ENCODE results near the gene PAK4.

Gene PAK4

DNA sequence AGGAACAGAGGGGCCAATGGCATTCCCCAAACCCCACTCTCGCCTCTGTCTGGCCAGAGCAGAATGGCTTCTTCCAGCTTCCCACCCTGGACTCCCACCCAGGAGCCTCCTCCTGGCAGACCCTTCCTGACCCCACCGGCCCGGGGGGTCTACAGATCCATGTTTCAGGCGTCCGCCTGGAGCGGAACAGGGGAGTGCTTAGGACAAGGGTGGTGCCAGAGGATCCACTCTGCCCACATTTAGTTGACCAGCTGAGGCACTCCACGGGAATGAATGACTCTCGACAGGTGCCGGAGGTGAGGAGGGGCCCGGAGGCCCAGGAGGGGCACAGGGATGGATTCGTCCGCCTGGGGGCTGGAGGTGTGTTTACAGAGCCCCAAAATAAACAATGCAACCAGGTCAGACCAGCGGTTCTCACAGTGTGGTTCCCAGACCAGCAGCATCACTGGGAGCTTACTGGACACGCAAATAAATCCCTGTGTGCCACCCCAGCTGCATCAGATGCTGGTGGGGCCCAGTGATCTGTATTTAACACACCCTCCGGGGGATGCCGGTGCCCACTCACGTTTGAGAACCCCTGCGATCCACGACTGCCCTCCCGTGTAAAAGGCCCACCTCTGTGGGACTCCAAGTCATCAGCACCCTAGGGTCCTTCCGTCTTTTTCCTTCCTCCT lies 56.1 kb downstream of the PAK4 start:
- TF ChIP-seq ZBTB7A (IDR thresholded peaks at IDR 0.05; ENCODE audit: low read depth) (no peak), TEAD4 (IDR thresholded peaks at IDR 0.05) (no peak), TCF12 (IDR thresholded peaks at IDR 0.05; ENCODE audit: low read depth) (no peak), EP300 (IDR thresholded peaks at IDR 0.05; ENCODE audit: borderline replicate concordance) (no peak), FOXM1 (IDR thresholded peaks at IDR 0.05; ENCODE audit: borderline replicate concordance, low read depth) (no peak), YY1 (IDR thresholded peaks at IDR 0.05; ENCODE audit: low read depth) (no peak), TAF1 (IDR thresholded peaks at IDR 0.05; ENCODE audit: low read depth) (no peak), EGR1 (IDR thresholded peaks at IDR 0.05) (no peak), CEBPB (IDR thresholded peaks at IDR 0.05) (no peak), NFIC (IDR thresholded peaks at IDR 0.05) (no peak), RAD21 (IDR thresholded peaks at IDR 0.05; ENCODE audit: low read depth) (no peak)
- TF ChIP-seq, protein P1, sequence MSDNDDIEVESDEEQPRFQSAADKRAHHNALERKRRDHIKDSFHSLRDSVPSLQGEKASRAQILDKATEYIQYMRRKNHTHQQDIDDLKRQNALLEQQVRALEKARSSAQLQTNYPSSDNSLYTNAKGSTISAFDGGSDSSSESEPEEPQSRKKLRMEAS (IDR thresholded peaks at IDR 0.05) = no peak
- TF ChIP-seq, protein P2, sequence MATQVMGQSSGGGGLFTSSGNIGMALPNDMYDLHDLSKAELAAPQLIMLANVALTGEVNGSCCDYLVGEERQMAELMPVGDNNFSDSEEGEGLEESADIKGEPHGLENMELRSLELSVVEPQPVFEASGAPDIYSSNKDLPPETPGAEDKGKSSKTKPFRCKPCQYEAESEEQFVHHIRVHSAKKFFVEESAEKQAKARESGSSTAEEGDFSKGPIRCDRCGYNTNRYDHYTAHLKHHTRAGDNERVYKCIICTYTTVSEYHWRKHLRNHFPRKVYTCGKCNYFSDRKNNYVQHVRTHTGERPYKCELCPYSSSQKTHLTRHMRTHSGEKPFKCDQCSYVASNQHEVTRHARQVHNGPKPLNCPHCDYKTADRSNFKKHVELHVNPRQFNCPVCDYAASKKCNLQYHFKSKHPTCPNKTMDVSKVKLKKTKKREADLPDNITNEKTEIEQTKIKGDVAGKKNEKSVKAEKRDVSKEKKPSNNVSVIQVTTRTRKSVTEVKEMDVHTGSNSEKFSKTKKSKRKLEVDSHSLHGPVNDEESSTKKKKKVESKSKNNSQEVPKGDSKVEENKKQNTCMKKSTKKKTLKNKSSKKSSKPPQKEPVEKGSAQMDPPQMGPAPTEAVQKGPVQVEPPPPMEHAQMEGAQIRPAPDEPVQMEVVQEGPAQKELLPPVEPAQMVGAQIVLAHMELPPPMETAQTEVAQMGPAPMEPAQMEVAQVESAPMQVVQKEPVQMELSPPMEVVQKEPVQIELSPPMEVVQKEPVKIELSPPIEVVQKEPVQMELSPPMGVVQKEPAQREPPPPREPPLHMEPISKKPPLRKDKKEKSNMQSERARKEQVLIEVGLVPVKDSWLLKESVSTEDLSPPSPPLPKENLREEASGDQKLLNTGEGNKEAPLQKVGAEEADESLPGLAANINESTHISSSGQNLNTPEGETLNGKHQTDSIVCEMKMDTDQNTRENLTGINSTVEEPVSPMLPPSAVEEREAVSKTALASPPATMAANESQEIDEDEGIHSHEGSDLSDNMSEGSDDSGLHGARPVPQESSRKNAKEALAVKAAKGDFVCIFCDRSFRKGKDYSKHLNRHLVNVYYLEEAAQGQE (IDR thresholded peaks at IDR 0.05; ENCODE audit: low read depth) = no peak
- TF ChIP-seq, protein P3, sequence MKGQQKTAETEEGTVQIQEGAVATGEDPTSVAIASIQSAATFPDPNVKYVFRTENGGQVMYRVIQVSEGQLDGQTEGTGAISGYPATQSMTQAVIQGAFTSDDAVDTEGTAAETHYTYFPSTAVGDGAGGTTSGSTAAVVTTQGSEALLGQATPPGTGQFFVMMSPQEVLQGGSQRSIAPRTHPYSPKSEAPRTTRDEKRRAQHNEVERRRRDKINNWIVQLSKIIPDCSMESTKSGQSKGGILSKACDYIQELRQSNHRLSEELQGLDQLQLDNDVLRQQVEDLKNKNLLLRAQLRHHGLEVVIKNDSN (IDR thresholded peaks at IDR 0.05) = no peak

DNA sequence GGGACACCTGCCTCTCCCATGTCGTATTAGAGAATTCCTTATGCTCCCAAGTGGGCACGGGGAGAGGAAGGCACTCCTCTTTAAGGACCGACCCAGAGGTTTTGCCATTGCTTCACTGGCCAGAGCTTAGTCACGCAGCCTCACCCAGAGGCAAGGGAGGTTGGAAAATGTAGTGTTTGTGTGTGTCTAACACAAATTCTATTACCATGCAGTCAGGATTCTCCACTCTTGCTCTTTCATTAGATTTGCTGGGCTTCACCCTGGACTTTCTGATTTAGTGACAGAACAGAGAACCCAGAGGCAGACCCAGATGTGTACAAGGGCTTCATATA lies 56.6 kb downstream of the PAK4 start:
- TF ChIP-seq, protein P2 (IDR thresholded peaks at IDR 0.05; ENCODE audit: low read depth) = no peak
- TF ChIP-seq ZBTB7A (IDR thresholded peaks at IDR 0.05; ENCODE audit: low read depth) (no peak), EGR1 (IDR thresholded peaks at IDR 0.05) (no peak), CEBPB (IDR thresholded peaks at IDR 0.05) (no peak), TEAD4 (IDR thresholded peaks at IDR 0.05) (no peak), EP300 (IDR thresholded peaks at IDR 0.05; ENCODE audit: borderline replicate concordance) (no peak), FOXM1 (IDR thresholded peaks at IDR 0.05; ENCODE audit: borderline replicate concordance, low read depth) (no peak), TCF12 (IDR thresholded peaks at IDR 0.05; ENCODE audit: low read depth) (no peak), TAF1 (IDR thresholded peaks at IDR 0.05; ENCODE audit: low read depth) (no peak), NFIC (IDR thresholded peaks at IDR 0.05) (no peak), YY1 (IDR thresholded peaks at IDR 0.05; ENCODE audit: low read depth) (no peak)
- TF ChIP-seq, protein P1 (IDR thresholded peaks at IDR 0.05) = no peak

DNA sequence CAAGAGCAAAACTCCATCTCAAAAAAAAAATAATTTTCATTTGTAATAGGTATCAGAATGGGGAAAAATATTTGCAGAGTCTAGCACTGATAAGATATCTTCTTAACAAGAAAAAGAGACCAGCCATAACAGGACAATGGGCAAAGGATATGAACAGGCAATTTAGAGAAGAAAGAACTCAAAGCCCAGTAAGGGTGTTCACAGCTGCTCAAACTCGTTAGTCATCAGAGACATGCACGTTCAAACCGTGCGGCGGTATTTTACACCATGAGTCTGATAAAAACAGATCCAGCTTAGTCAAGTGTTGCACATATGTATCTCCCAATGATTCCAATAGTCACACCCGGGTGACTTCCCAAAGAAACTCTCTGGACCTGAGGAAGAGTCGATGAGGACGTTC lies 57.5 kb downstream of the PAK4 start:
- TF ChIP-seq, protein P3 (IDR thresholded peaks at IDR 0.05) = no peak
- no peak for TF ChIP-seq EP300 (IDR thresholded peaks at IDR 0.05; ENCODE audit: borderline replicate concordance)
- TF ChIP-seq, protein P1 (IDR thresholded peaks at IDR 0.05) = no peak
- no peak for TF ChIP-seq FOXM1 (IDR thresholded peaks at IDR 0.05; ENCODE audit: borderline replicate concordance, low read depth)
- no peak for TF ChIP-seq ZBTB7A (IDR thresholded peaks at IDR 0.05; ENCODE audit: low read depth)
- TF ChIP-seq EGR1 (IDR thresholded peaks at IDR 0.05) = no peak
- TF ChIP-seq YY1 (IDR thresholded peaks at IDR 0.05; ENCODE audit: low read depth) = no peak
- no peak for TF ChIP-seq RAD21 (IDR thresholded peaks at IDR 0.05; ENCODE audit: low read depth)
- no peak for TF ChIP-seq TAF1 (IDR thresholded peaks at IDR 0.05; ENCODE audit: low read depth)
- TF ChIP-seq TCF12 (IDR thresholded peaks at IDR 0.05; ENCODE audit: low read depth) = no peak
- no peak for TF ChIP-seq CEBPB (IDR thresholded peaks at IDR 0.05)
- TF ChIP-seq CREB1 (IDR thresholded peaks at IDR 0.05; ENCODE audit: low read depth) = no peak
- TF ChIP-seq NFIC (IDR thresholded peaks at IDR 0.05) = no peak
- TF ChIP-seq, protein P2 (IDR thresholded peaks at IDR 0.05; ENCODE audit: low read depth) = no peak
- no peak for TF ChIP-seq TEAD4 (IDR thresholded peaks at IDR 0.05)

DNA sequence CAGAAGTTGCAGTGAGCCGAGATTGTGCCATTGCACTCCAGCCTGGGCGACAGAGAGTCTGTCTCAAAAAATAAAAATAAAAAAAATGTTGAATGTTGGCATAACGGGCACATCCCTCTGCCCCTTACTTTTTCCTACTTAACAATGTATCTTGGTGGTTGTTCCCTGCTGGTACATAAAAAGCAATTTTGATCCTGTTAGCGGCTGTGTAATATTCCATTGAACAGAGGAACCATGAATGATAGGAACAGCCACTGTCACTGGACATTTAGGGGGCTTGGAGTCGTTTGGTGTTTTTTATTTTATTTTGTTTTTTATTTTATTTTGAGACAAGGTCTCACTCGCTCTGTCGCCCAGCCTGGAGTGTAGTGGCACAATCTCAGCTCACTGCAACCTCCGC lies 60.8 kb downstream of the PAK4 start:
- TF ChIP-seq, protein P2 (IDR thresholded peaks at IDR 0.05; ENCODE audit: low read depth) = no peak
- TF ChIP-seq EP300 (IDR thresholded peaks at IDR 0.05; ENCODE audit: borderline replicate concordance) (no peak), FOXM1 (IDR thresholded peaks at IDR 0.05; ENCODE audit: borderline replicate concordance, low read depth) (no peak), EGR1 (IDR thresholded peaks at IDR 0.05) (no peak), CEBPB (IDR thresholded peaks at IDR 0.05) (no peak), TCF12 (IDR thresholded peaks at IDR 0.05; ENCODE audit: low read depth) (no peak), ZBTB7A (IDR thresholded peaks at IDR 0.05; ENCODE audit: low read depth) (no peak), RAD21 (IDR thresholded peaks at IDR 0.05; ENCODE audit: low read depth) (no peak), NFIC (IDR thresholded peaks at IDR 0.05) (no peak), CREB1 (IDR thresholded peaks at IDR 0.05; ENCODE audit: low read depth) (no peak), TAF1 (IDR thresholded peaks at IDR 0.05; ENCODE audit: low read depth) (no peak), YY1 (IDR thresholded peaks at IDR 0.05; ENCODE audit: low read depth) (no peak), TEAD4 (IDR thresholded peaks at IDR 0.05) (no peak)
- TF ChIP-seq, protein P3 (IDR thresholded peaks at IDR 0.05) = no peak
- TF ChIP-seq, protein P1 (IDR thresholded peaks at IDR 0.05) = no peak
